IMR-90 (cell line): ENCODE results near the gene CFAP161. TPM values are rescaled to one million over a fixed set of nuclear protein-coding genes. Genes with fewer than 3 reads are reported as not detected.

Experiments used
- ATAC-seq: fragments of 200-7000 bp; cut with Tn5 transposase; 2 replicates; pipeline ENCODE4 v1.9.1; 2020; ENCODE audit warnings: low read depth, mild to moderate bottlenecking, moderate library complexity
- BruUV-seq: library from RNA; stranded (reverse); fragments of 400-500 nt; replicated peaks from 2 replicates; lab custom pipeline; 2021; lab: Mats Ljungman, UMichigan
- CTCF ChIA-PET: fragments of 300-600 bp; formaldehyde crosslinking; extraction: SDS; loops from one replicate; lab custom pipeline; 2021; ENCODE audit warnings: antibody characterized with exemption; lab: Yijun Ruan, JAX
- POLR2A ChIA-PET: fragments of 300-600 bp; sonication (Branson Sonifier 250); formaldehyde crosslinking; loops from one replicate; lab custom pipeline; 2022; ENCODE audit warnings: antibody characterized with exemption; ENCODE audit not compliant: unreplicated experiment; lab: Charles Lee
- DNase-seq: peaks from one replicate; pipeline ENCODE4 v3.0.0; 2013
- H2AFZ ChIP-seq: replicated peaks from 2 replicates; pipeline ENCODE3; 2013; ENCODE audit warnings: low read length, mild to moderate bottlenecking; ENCODE audit not compliant: poor library complexity
- H2AK5ac ChIP-seq: 2 replicates; pipeline ENCODE4 v1.6.1; 2013; ENCODE audit warnings: low read depth, low read length, inconsistent platforms
- H2AK9ac ChIP-seq: replicated peaks from 2 replicates; pipeline ENCODE3; 2013; ENCODE audit warnings: mild to moderate bottlenecking, low read depth, low read length, moderate library complexity; ENCODE audit not compliant: poor library complexity
- H2BK120ac ChIP-seq: 2 replicates; pipeline ENCODE4 v1.6.1; 2013; ENCODE audit warnings: low read depth, low read length, inconsistent platforms
- H2BK15ac ChIP-seq: 3 replicates; pipeline ENCODE4 v1.6.1; 2013; ENCODE audit warnings: low read depth, low read length, inconsistent platforms
- H2BK20ac ChIP-seq: 2 replicates; pipeline ENCODE4 v1.6.1; 2013; ENCODE audit warnings: low read depth, mild to moderate bottlenecking, inconsistent platforms, low read length, moderate library complexity
- H2BK5ac ChIP-seq: 2 replicates; pipeline ENCODE4 v1.6.1; 2013; ENCODE audit warnings: mild to moderate bottlenecking, low read depth, low read length, inconsistent platforms; ENCODE audit not compliant: poor library complexity, severe bottlenecking
- H3K14ac ChIP-seq: replicated peaks from 2 replicates; pipeline ENCODE4 v1.6.1; 2013; ENCODE audit warnings: low read depth, low read length, inconsistent platforms
- H3K18ac ChIP-seq: 2 replicates; pipeline ENCODE4 v1.6.1; 2013; ENCODE audit warnings: low read depth, low read length, control low read depth
- H3K23ac ChIP-seq: 2 replicates; pipeline ENCODE4 v1.6.1; 2013; ENCODE audit warnings: low read depth, low read length, inconsistent platforms
- H3K27ac ChIP-seq: 2 replicates; pipeline ENCODE4 v1.5.1; 2013; ENCODE audit warnings: mild to moderate bottlenecking, control low read depth, low read length; ENCODE audit not compliant: insufficient read depth
- H3K27me3 ChIP-seq: 2 replicates; pipeline ENCODE4 v1.6.1; 2013; ENCODE audit warnings: low read length; ENCODE audit not compliant: control insufficient read depth, insufficient read depth
- H3K36me3 ChIP-seq: 2 replicates; pipeline ENCODE4 v1.6.1; 2013; ENCODE audit warnings: low read length, mixed read lengths; ENCODE audit not compliant: control insufficient read depth, insufficient read depth
- H3K4ac ChIP-seq: 2 replicates; pipeline ENCODE4 v1.6.1; 2013; ENCODE audit warnings: low read depth, low read length, inconsistent platforms
- H3K4me1 ChIP-seq: 2 replicates; pipeline ENCODE4 v1.6.1; 2013; ENCODE audit warnings: low read length, mixed read lengths; ENCODE audit not compliant: control insufficient read depth, insufficient read depth
- H3K4me2 ChIP-seq: 2 replicates; pipeline ENCODE4 v1.6.1; 2013; ENCODE audit warnings: low read depth, mild to moderate bottlenecking, control low read depth, low read length, moderate library complexity
- H3K4me3 ChIP-seq: 2 replicates; pipeline ENCODE4 v1.5.1; 2013; ENCODE audit warnings: low read depth, mild to moderate bottlenecking, control low read depth, low read length, moderate library complexity; ENCODE audit not compliant: insufficient read depth
- H3K56ac ChIP-seq: 2 replicates; pipeline ENCODE4 v1.6.1; 2013; ENCODE audit warnings: low read length, inconsistent platforms; ENCODE audit not compliant: insufficient read depth; ENCODE audit errors: extremely low read depth
- H3K79me1 ChIP-seq, 2 experiments: 2 replicates each; pipeline ENCODE4 v1.6.1; 2013; ENCODE audit warnings: low read length in 2 of 2, inconsistent platforms in 1 of 2, low read depth in 1 of 2
- H3K9ac ChIP-seq: 2 replicates; pipeline ENCODE4 v1.6.1; 2013; ENCODE audit warnings: low read depth, low read length, control low read depth
- H3K9me1 ChIP-seq: 2 replicates; pipeline ENCODE4 v1.6.1; 2013; ENCODE audit warnings: low read length, inconsistent platforms; ENCODE audit not compliant: insufficient read depth
- H3K9me3 ChIP-seq: 2 replicates; pipeline ENCODE4 v1.6.1; 2013; ENCODE audit warnings: low read length; ENCODE audit not compliant: control insufficient read depth, insufficient read depth
- H4K20me1 ChIP-seq: 2 replicates; pipeline ENCODE4 v1.6.1; 2013; ENCODE audit warnings: low read length, inconsistent platforms; ENCODE audit not compliant: insufficient read depth
- H4K5ac ChIP-seq: 2 replicates; pipeline ENCODE4 v1.6.1; 2013; ENCODE audit warnings: mild to moderate bottlenecking, low read depth, low read length, control low read depth
- H4K8ac ChIP-seq, 2 experiments: 2 replicates each; pipeline ENCODE4 v1.6.1; 2013; ENCODE audit warnings: low read depth in 2 of 2, low read length in 2 of 2, control low read depth in 1 of 2, inconsistent platforms in 1 of 2
- H4K91ac ChIP-seq: 2 replicates; pipeline ENCODE4 v1.6.1; 2013; ENCODE audit warnings: low read depth, low read length, inconsistent platforms; ENCODE audit not compliant: insufficient read depth
- BHLHE40 ChIP-seq: fragments of 150-350 bp; IDR thresholded peaks from 2 replicates; pipeline ENCODE4 v1.6.1; 2016; ENCODE audit warnings: mild to moderate bottlenecking, low read depth, low read length
- FOS ChIP-seq: fragments of 150-350 bp; IDR thresholded peaks from 2 replicates; pipeline ENCODE4 v1.6.1; 2016; ENCODE audit warnings: low read depth, low read length
- MAFK ChIP-seq: IDR thresholded peaks from 2 replicates; pipeline ENCODE4 v1.6.1; 2012; ENCODE audit warnings: low read depth, low read length, improper control_type of control experiment
- MAZ ChIP-seq: IDR thresholded peaks from 2 replicates; pipeline ENCODE4 v1.6.1; 2012; ENCODE audit warnings: low read depth, mild to moderate bottlenecking, low read length, improper control_type of control experiment, moderate library complexity, borderline replicate concordance
- MXI1 ChIP-seq: IDR thresholded peaks from 2 replicates; pipeline ENCODE4 v1.6.1; 2012; ENCODE audit warnings: low read depth, mild to moderate bottlenecking, low read length, moderate library complexity, borderline replicate concordance
- NFE2L2 ChIP-seq: fragments of 150-350 bp; IDR thresholded peaks from 2 replicates; pipeline ENCODE4 v1.6.1; 2016; ENCODE audit warnings: low read depth, mild to moderate bottlenecking, low read length
- POLR2A ChIP-seq: IDR thresholded peaks from 2 replicates; pipeline ENCODE4 v1.6.1; 2012; ENCODE audit warnings: mild to moderate bottlenecking, low read depth, low read length
- RCOR1 ChIP-seq: IDR thresholded peaks from 2 replicates; pipeline ENCODE4 v1.6.1; 2012; ENCODE audit warnings: mild to moderate bottlenecking, low read length, improper control_type of control experiment; ENCODE audit not compliant: insufficient replicate concordance
- RFX5 ChIP-seq: IDR thresholded peaks from 2 replicates; pipeline ENCODE4 v1.8.0; 2012; ENCODE audit warnings: low read depth, mild to moderate bottlenecking, low read length, moderate library complexity
- SMC3 ChIP-seq: fragments of 150-350 bp; IDR thresholded peaks from 2 replicates; pipeline ENCODE4 v1.6.1; 2016; ENCODE audit warnings: low read depth, mild to moderate bottlenecking, antibody characterized with exemption, low read length, moderate library complexity
- WGBS, 2 experiments: methylation state at CpG; one replicate each; pipeline versions ENCODE4 v1.1.5 to v1.1.7; 2013; ENCODE audit warnings: missing lambda C conversion rate in 2 of 2; ENCODE audit not compliant: insufficient read length in 1 of 2; ENCODE audit errors: extremely low coverage in 2 of 2; 5-methylcytosine and 5-hydroxymethylcytosine counted together
- dilution Hi-C: fragments of 300-500 bp; cut with HindIII; formaldehyde crosslinking; loops from one replicate; pipeline ENCODE4 v1.14.3; 2018; ENCODE audit warnings: low sequenced_read_pairs; ENCODE audit not compliant: unreplicated experiment
- in situ Hi-C: fragments of 300-500 bp; cut with MboI; formaldehyde crosslinking; loops from 3 replicates; pipeline ENCODE4 v1.14.3; 2019; ENCODE audit warnings: low sequenced_read_pairs, inconsistent platforms, mixed read lengths
- intact Hi-C: fragments of 100-400 bp; cut with micrococcal nuclease; formaldehyde crosslinking; loops from 2 replicates; pipeline ENCODE4 v1.10.0; 2022
- polyA plus RNA-seq, 3 experiments: library from polyadenylated mRNA; depleted of rRNA; stranded (reverse); fragments of >200 nt; gene quantifications; 2 replicates each; pipeline ENCODE4 v1.2.3, GENCODE V29; 2012; ENCODE audit warnings: low replicate concordance in 1 of 3
- total RNA-seq: library from RNA; depleted of rRNA; stranded (reverse); fragments of >200 nt; gene quantifications from 2 replicates; pipeline ENCODE4 v1.2.3, GENCODE V29; 2012
- TF ChIP-seq, protein P1 (sequence below): fragments of 150-350 bp; IDR thresholded peaks from 2 replicates; pipeline ENCODE4 v1.6.1; 2017; ENCODE audit warnings: mild to moderate bottlenecking, antibody characterized with exemption, low read length, low read depth

CFAP161 gene
- total and polyA plus RNA-seq, 2 of the 4 experiments (the other 2 are of a cell fraction): not detected

DNA sequence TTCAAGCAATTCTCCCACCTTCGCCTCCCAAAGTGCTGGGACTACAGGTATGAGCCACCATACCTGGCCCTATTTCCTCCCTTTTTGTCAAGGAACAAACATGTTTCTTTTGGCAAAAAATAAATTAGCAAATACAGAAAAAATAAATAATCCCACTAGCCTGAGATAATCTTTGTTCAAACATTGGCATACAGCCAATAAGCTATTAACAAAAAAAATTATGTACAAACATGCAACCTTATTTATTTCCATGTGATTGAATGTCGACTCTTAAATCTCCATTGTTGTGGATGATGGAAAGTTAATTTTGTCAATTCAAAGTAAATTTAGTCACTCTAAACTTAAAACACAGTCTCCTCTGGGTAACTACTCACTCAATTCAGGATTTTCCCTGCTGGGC is 44.3 kb downstream of the CFAP161 start:
- in situ Hi-C loops: no loop called here
- Histone ChIP-seq H2BK15ac (peak overlapping the region; percentile 15; the same call in 1 of the 3 replicates), H4K91ac (no peak overlapping the region), H3K23ac (no peak overlapping the region), H2BK120ac (peak overlapping the region; percentile 2; the same call in 1 of the 2 replicates), H3K27ac (no peak overlapping the region), H2BK20ac (peak overlapping the region; percentile 49; the same call in 1 of the 2 replicates), H2BK5ac (no peak overlapping the region), H3K4me2 (no peak overlapping the region), H2AK9ac (no peak overlapping the region), H3K4me1 (peaks cover 13% of the 10 kb centered on the region), H3K14ac (no peak overlapping the region), H3K36me3 (no peaks in the 10 kb centered on the region), H2AFZ (no peak overlapping the region), H3K79me1 (0 out of 4 replicates have a peak, but pooled peaks cover 0 to 4% of the 10 kb centered on the region in 2 experiments), H3K27me3 (no peaks in the 10 kb centered on the region), H3K56ac (no peak overlapping the region), H3K4me3 (no peak overlapping the region), H3K9ac (no peak overlapping the region), H4K20me1 (no peaks in the 10 kb centered on the region), H3K9me1 (0 out of 2 replicates have a peak, but pooled peaks cover 4% of the 10 kb centered on the region), H3K4ac (no peak overlapping the region; the same call in 1 of the 2 replicates), H3K18ac (no peak overlapping the region), H4K8ac (no peak overlapping the region), H2AK5ac (peak overlapping the region; percentile 35), H4K5ac (no peak overlapping the region), H3K9me3 (no peaks in the 10 kb centered on the region)
- dilution Hi-C loops: no loop called here
- ChIA-PET POLR2A (no interaction called here), CTCF (interaction anchor here (1.0 kb wide), 1 partner anchor 14 kb away, joined by 5 read pairs; no protein-coding TSS in a partner anchor)
- BruUV-seq: no TSS peak
- no CpG with 5 or more reads among the region's 2 CpGs for WGBS, 2 experiments
- no peak for DNase-seq
- ATAC-seq: no peak
- intact Hi-C loops: no loop called here
- TF ChIP-seq FOS (no peak), RFX5 (no peak), BHLHE40 (no peak), MXI1 (no peak), NFE2L2 (no peak), POLR2A (no peak), RCOR1 (no peak), MAZ (no peak), MAFK (no peak), SMC3 (no peak)
- TF ChIP-seq, protein P1, sequence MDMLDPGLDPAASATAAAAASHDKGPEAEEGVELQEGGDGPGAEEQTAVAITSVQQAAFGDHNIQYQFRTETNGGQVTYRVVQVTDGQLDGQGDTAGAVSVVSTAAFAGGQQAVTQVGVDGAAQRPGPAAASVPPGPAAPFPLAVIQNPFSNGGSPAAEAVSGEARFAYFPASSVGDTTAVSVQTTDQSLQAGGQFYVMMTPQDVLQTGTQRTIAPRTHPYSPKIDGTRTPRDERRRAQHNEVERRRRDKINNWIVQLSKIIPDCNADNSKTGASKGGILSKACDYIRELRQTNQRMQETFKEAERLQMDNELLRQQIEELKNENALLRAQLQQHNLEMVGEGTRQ: no peak
